GM19468 (cell line): ENCODE results near the gene ARHGEF28.

Source experiments
- ATAC-seq: cut with Tn5 transposase; IDR thresholded peaks from one replicate; pipeline ENCODE4 v1.9.1; 2021; ENCODE audit warnings: mild to moderate bottlenecking, moderate library complexity, moderate number of reproducible peaks; ENCODE audit not compliant: unreplicated experiment; ENCODE audit errors: extremely low read depth

ARHGEF28 gene, protein sequence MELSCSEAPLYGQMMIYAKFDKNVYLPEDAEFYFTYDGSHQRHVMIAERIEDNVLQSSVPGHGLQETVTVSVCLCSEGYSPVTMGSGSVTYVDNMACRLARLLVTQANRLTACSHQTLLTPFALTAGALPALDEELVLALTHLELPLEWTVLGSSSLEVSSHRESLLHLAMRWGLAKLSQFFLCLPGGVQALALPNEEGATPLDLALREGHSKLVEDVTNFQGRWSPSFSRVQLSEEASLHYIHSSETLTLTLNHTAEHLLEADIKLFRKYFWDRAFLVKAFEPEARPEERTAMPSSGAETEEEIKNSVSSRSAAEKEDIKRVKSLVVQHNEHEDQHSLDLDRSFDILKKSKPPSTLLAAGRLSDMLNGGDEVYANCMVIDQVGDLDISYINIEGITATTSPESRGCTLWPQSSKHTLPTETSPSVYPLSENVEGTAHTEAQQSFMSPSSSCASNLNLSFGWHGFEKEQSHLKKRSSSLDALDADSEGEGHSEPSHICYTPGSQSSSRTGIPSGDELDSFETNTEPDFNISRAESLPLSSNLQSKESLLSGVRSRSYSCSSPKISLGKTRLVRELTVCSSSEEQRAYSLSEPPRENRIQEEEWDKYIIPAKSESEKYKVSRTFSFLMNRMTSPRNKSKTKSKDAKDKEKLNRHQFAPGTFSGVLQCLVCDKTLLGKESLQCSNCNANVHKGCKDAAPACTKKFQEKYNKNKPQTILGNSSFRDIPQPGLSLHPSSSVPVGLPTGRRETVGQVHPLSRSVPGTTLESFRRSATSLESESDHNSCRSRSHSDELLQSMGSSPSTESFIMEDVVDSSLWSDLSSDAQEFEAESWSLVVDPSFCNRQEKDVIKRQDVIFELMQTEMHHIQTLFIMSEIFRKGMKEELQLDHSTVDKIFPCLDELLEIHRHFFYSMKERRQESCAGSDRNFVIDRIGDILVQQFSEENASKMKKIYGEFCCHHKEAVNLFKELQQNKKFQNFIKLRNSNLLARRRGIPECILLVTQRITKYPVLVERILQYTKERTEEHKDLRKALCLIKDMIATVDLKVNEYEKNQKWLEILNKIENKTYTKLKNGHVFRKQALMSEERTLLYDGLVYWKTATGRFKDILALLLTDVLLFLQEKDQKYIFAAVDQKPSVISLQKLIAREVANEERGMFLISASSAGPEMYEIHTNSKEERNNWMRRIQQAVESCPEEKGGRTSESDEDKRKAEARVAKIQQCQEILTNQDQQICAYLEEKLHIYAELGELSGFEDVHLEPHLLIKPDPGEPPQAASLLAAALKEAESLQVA (N-terminal part only)

DNA sequence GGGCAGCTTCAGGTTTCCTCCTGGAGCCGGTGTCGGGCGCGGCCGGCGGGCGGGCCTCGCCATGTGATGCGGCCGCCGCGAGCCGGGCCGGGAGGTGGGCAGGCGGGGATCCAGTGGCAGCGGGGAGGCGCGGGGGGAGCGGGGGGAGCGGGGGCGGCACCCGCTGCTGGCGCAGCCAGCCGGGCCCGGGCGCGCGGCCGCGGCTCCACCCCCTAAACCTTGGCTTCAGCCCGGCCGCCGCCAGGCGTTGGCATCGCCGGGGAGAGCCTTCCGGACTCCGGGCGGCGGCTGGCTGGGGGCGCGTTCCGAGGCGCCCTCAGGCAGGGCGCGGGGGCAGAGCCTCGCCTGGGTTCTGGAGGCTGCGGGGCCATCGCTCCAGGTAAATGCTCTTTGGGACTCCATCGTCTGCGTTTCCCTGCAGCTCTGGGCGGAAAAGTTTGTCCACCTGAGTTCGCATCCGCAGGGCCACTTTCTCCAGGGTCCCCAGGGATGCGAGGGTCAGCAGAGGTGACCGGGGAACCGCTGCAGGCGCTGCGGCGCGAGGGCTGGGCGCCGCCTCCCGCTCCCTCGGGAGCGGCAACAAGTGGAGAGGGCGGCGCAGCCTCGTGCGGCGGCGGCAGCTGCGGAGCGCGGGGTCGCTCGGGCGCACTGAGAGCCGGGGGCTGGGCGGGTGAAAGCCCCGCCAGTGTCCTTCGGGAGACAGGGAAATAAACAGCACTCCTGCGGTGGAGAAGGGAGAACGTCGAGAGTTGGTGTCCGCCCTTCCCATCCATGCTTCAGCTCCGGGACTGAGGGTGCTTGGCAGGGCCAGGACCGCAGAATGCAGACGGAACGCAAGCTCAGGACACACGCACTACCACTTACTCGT, at the start of gene ARHGEF28:
Gene ARHGEF28, plus strand, starts transcription at position 253 of the 868 bp plus-strand sequence. CDS start 58,656 bp downstream, outside the sequence.
- ATAC-seq, result peak; percentile 29

DNA sequence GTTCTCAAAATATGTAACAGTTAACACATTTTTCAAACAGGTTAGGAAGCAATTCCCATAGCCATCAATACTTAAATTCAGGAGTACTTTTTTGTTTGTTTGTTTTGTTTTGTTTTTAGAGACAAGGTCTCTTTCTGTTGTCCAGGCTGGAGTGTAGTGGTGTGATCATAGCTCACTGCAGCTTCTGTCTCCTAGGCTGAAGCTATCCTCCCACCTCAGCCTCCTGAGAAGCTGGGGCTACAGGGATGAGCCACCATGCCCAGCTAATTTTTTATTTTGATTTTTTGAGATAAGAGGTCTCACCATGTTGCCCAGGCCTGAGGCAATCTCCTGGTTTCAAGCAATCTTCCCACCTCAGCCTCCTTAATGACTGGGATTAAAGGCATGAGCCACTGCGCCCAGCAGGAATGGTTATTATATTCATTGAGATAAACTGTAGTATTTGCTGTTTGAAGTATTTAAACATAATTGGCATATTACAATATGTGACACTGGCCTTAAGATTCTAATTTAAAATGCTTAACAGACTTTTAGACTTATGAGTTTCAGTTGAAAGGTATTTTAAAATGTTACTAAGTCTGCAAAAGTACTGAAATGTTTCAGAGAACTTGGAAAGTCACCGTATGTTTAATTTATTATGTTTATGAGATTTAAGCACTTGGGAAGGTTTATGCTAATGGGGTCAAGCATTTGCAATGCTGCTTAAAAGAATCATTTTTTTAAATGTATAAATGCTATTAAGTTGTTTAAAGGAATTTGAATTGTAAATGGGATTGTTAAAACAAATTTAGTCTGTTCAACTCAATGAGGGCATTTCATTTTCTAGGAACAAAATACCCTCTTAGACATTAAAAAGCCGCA, 43.5 kb upstream of the ARHGEF28 start:
- no peak for ATAC-seq

DNA sequence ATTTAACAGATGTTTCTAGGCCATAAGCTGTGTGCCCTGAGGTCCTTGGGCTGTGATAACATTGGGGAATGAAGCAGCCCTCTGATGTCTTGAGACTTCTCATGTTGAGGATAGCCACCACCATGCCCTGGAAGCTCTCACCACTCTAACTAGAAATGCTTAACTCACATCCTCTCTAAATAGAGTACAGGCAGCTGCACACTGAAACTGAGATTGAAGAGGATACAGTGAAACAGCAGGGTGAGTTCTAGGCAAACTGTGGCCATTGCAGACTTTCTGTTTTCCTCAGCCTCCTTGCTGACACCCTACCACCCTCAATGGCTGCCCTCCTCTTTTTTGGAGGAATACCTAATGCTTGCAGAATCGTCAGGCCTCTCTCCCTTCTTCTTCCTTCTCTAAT, 38.1 kb upstream of the ARHGEF28 start:
- no peak for ATAC-seq

DNA sequence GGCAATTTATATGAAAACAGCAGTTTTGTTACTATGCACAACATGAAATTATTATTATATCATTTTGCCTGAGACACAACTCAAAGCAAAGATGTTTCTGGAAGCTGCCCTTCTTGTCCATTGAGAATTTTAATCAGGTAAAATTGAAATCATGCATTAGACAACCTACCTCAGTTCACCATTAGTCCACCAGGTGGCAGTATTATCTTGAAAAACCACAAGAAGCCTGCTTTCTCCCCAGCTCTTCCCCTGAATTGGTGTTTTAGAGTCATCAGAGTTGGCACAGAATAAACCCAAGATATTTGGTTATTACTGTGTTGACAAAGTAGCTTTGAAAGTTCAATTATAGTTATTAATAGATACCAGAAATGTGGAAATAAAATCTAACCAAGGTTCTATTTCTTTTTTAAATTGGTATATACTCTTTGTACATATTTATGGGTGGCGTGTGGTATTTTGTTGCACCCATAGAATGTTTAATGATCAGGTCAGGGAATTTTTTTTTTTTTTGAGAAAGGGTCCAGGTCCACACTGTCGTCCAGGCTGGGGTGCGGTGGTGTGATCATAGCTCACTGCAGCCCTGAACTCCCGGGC, 34.8 kb upstream of the ARHGEF28 start:
- no peak for ATAC-seq

DNA sequence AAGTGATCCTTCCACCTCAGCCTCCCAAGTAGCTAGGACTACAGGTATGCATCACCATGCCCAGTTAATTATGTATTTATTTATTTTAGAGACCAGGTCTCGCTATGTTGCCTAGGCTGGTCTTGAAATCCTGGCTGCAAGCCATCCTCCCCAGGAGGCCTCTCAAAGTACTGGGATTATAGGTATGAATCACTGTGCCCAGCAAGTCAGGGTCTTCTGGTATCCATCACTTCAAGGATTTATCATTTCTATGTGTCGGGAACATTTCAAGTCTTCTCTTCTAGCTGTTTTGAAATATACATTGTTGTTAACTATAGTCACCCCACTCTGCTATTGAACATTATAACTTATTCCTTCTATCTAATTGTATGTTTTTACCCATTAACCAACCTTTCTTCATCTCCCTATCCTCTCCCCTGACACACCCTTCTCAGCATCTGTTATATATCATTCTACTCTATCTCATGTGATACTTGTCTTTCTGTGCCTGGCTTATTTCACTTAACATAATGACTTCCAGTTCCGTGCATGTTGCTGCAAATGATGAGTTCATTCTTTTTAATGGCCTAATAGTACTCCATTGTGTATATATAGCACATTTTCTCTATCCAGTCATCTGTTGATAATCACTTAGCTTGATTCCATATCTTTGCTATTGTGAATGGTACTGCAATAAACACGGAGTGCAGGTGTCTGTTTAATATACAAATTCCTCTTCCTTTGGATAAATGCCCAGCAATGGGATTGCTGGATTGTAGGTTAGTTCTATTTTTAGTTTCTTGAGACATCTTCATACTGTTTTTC, 34.1 kb upstream of the ARHGEF28 start:
- no peak for ATAC-seq

DNA sequence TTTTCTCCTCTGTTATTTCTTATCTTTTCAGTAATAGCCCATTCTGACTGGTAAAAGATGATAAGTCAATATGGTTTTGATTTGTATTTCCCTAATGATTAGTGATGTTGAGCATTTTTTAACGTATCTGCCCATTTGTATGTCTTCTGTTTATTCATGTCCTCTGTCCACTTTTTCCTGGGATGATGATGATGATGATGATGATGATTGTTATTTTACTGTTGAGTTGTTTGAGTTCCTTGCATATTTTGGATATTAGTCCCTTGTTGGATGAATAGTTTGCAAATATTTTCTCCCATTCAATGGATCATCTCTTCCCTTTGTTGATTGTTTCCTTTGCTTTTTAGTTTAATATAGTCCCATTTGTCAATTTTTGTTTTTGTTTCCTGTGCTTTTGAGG, 33.4 kb upstream of the ARHGEF28 start:
- no peak for ATAC-seq

DNA sequence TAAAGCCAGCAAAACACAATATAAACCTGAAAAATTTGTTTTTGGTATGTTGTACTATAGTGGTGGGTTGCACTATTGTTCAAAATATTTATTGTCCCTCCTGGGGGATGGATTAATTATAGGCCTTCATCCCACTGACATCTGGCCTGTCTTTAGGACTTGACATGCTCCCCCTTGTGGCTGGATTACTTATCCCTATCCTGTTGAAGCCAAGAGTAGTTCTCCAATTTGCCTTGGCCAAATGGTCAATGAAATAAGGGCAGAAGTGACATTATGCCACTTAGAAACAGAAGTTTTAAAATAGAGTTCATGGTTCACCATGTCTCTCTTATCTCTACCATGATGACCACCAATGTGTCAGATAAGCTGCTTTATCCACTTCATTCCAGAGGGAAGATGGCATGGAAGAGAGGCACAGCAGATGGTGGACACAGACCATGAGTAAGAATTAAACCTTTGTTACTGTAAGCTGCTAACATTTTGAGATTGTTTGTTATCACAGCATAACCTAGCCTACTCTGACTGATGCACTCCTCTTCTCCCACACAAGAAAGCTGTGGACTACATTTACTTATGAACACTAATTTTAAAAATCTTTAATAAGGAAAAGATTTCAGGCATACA, 29.2 kb upstream of the ARHGEF28 start:
- no peak for ATAC-seq

DNA sequence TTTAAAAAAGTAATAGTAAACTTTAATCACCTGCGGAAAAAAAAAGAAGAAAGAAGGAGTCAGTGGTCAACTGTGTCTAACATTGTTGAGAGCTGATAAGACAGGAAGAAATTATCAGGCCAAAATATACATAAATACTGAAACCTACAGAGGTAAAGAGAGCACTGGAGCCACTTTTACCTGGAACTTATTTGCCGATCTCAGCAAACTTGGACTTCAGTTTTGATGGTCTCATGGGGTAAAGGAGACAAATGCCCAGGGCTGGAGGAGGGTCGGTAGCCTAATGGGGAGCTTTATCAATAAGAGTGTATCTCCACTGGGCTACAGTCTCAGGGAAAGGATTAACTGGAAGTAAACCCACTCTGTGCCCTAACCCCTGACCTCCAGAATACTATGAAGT, 26.6 kb upstream of the ARHGEF28 start:
- no peak for ATAC-seq

DNA sequence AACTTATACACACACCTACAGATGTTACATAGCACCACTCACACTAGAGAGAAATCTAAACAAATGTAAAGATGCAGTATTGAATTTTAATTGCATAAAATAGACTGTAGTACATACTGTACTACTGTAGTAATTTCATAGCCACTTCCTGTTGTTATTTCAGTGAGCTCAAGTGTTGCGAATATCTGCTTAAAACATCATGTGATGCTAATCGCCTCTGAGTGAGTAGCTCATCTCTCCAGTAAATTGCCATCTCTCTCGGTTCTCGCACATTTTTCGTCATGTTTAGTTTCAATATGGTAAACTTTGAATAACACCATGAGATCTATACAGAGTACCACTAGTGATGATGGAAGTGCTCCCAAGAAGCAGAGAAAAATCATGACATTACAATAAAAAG, 22.0 kb upstream of the ARHGEF28 start:
- no peak for ATAC-seq

DNA sequence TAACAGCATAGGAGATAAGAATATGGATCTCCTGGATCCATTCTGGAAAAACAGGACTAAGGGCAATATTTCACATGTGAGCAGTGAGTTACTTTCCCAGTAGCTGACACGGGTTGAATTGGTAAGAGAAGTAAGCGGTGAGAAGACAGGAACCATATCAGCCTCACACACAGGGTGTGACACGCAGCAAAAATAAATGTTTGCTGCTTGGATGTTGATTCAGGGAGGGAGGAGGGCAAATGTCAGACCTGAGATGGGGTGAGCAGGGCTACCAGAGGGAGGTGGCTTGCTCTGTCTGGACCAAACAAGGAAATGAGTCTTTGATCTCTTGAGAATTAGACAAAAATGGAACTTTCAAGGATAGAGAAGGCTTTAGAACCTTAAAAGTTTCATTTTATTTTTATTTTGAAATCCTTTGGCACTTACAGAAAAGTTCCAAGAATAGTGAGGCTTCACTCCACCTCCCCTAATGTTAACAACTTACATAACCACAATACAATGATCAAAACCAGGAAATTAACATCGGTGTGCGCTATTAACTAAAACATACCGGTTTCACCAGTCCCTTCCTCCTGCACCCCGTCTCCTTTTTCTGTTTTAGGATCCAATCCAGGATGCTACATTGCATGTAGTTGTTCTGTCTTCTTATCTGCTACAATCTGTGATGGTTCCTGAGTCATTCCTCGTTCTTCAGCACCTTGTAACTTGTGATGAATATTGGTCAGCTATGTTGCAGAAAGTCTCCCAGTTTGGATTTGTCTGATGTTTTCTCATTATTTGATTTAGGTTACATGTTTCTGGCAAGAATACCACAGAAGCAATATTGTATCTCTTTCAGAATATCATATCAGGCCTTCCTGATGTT, 20.5 kb upstream of the ARHGEF28 start:
- no peak for ATAC-seq

DNA sequence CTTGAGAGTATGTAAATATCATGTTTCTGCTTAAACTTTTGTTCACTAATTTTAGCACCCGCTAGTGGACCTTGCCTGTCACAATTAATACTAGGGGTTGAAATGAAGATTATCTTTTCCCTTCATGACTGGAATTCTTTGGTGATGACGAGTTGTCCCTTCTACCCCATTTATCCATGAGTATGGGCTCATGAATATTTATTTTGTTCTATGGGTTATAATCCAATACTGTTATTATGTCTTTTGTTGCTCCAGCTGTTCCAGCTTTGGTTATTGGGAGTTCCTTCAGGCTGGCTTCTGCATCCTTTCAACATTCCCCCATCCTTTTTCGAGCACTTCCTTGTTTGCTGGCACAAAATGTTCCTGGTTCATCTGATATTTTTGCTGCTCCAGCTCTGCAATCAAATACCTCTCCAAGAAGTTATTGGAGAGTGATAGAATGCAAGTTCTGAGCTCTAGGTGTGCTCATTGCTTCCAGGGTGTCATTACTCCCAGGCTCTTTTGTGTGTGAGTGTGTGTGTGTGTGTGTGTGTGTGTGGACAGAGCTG, 19.7 kb upstream of the ARHGEF28 start:
- ATAC-seq, result no peak

DNA sequence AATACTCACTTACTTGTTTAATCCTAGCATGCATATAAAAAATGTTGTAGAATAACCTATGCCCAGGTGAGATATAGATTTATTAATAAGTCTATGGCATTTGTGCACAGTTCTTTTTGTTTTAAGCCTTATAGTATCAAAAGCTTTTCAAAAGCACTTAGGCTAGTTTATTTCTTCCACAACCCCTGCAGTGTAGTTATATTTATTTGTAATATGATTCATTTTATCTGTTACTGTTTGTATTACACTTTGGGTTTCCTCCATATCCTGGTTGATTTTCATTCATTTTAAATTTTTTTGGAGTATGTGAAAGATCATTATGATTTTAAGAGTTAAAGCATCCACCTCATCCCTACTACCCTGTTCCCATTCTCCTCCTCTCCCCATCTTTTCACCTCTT, 18.8 kb upstream of the ARHGEF28 start:
- ATAC-seq, result no peak

DNA sequence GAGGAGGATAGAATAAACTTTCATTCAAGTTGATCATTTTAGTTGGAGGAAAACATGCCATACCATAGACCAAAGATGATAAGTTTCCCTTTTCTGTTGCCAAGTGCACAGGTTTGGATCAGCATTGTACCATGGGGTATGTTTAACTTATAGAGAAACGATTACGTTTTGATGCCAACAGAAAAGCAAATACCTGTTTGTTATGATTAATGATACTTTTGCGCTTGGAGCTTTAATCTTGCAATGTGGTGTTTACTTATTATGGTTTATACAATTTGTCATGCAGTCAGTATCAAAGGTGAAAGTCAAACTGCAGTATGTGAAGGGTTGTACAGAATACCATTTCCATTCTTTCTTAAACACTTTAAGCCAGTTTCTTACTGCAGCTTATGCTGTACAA, 13.2 kb upstream of the ARHGEF28 start:
- no peak for ATAC-seq

DNA sequence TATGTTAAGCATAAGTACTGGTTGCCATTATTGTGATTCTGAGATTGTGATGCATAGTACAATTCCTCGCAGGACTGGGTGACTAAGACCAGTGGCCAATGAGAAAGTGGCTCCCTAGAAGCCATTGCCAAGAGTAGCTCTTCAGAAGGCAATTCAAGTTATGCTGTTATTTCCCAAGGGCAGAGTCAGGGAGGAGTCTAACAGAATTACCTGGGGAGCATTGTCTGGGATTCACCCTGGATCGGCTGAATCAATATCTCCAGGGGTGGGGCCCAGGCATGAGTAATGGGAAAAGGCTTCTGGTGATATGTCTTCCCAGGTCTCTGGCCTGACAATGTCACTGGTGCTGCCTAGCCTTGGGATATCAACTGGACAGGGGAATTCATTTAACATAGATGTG, 10.9 kb upstream of the ARHGEF28 start:
- ATAC-seq, result no peak

DNA sequence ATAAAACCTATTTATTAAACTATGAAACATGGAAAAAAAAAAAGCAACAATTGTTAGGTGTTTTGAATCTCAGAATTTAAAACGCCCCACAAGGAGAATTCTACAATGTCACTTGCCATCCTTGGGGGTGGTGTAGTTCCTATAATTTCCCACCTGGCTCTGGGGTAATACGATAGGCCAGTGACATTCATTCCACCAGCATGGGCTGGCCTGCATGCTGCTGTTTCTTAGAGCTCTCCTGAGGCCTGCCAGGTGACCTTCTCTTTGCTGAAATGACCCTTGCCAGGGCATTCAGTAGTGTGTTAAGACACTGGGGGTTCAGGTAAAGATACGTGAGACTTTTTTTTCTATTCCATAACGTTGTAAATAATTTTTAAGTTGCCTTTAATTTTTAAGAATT, 10.0 kb upstream of the ARHGEF28 start:
- no peak for ATAC-seq
